ENCODE data around the gene AP1G1.

The AP1G1 gene

GRCh38 chr16:71748226-71748625 is 60.4 kb downstream of the AP1G1 start:
- DNase-seq: no peak

- DNase-seq: peak; percentile 60
Measured at GRCh38 chr16:71746442-71747046, 62.1 kb downstream of the AP1G1 start.

GRCh38 chr16:71738855-71739254 is 69.8 kb downstream of the AP1G1 start:
- no peak for DNase-seq

- no peak for DNase-seq
Measured at GRCh38 chr16:71737501-71737900, 71.1 kb downstream of the AP1G1 start.

- DNase-seq: no peak
Measured at GRCh38 chr16:71734511-71734910, 74.1 kb downstream of the AP1G1 start.

GRCh38 chr16:71732587-71732986 is 76.0 kb downstream of the AP1G1 start:
- no peak for DNase-seq

GRCh38 chr16:71727551-71728324 is 80.9 kb downstream of the AP1G1 start:
- no peak for DNase-seq

- no peak for DNase-seq
Measured at GRCh38 chr16:71726476-71727315, 81.9 kb downstream of the AP1G1 start.

- no peak for DNase-seq
Measured at GRCh38 chr16:71724320-71724751, 84.3 kb downstream of the AP1G1 start, which contains the start of gene PHLPP2. TSS of gene PHLPP2 (minus strand) at chr16:71724701. CDS start at chr16:71714795, 9,906 bp downstream.

GRCh38 chr16:71723537-71724319 is 84.9 kb downstream of the AP1G1 start:
- peak; percentile 83 for DNase-seq

- peak; percentile 50 for DNase-seq
Measured at GRCh38 chr16:71722801-71723536, 85.7 kb downstream of the AP1G1 start.

- no peak for DNase-seq
Measured at GRCh38 chr16:71721066-71721740, 87.4 kb downstream of the AP1G1 start.

GRCh38 chr16:71712501-71712900 is 96.1 kb downstream of the AP1G1 start:
- no peak for DNase-seq

GRCh38 chr16:71711789-71712188 is 96.8 kb downstream of the AP1G1 start:
- no peak for DNase-seq

GRCh38 chr16:71709229-71709781 is 99.3 kb downstream of the AP1G1 start:
- DNase-seq: no peak

- DNase-seq: no peak
Measured at GRCh38 chr16:71708696-71709095, 99.9 kb downstream of the AP1G1 start.

GRCh38 chr16:71707199-71707598 is 101.4 kb downstream of the AP1G1 start:
- no peak for DNase-seq

- no peak for DNase-seq
Measured at GRCh38 chr16:71706046-71706445, 102.6 kb downstream of the AP1G1 start.

GRCh38 chr16:71703333-71703732 is 105.3 kb downstream of the AP1G1 start:
- no peak for DNase-seq

GRCh38 chr16:71700831-71701230 is 107.8 kb downstream of the AP1G1 start:
- no peak for DNase-seq

- DNase-seq: no peak
Measured at GRCh38 chr16:71698491-71698890, 110.1 kb downstream of the AP1G1 start.
